ENCODE results near the gene ART3.
A peak's percentile ranks its signal among the peaks of the same experiment; 100 is the strongest.
"Not testable (repeated sequence)": the region's sequence is repeated elsewhere in the genome, so short reads cannot be mapped to it uniquely, and the experiment has no call there.

ART3 gene, protein sequence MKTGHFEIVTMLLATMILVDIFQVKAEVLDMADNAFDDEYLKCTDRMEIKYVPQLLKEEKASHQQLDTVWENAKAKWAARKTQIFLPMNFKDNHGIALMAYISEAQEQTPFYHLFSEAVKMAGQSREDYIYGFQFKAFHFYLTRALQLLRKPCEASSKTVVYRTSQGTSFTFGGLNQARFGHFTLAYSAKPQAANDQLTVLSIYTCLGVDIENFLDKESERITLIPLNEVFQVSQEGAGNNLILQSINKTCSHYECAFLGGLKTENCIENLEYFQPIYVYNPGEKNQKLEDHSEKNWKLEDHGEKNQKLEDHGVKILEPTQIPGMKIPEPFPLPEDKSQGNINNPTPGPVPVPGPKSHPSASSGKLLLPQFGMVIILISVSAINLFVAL

GRCh38 chr4:76074468-76074867 is at the start of gene ART3:
Gene ART3 (plus strand): TSS chr4:76074709. CDS start chr4:76075890, 1,181 bp downstream.
- DNase-seq: no peak

DNA sequence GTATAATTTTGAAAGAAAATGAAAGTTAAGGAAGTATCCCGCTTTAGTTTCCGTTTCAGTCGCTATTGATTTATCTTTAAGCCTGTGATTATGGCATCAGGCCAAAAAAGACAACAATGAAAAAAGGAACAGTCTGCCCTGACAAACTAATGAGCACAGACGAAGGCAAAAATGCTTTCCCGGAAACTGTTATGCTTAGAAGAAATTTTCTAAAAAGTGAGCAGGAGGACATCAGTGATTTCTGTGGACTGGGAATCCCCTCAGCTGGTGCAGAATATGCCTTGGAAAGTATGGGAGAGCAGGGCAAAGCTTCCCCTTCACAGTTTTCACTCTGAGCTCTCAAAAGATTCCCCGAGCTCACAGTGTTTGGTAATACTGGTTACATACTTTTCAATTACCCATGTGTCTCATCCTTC is 46.2 kb upstream of the ART3 start:
- peak; percentile 63 to 75 for DNase-seq

- DNase-seq: no peak
Observed at GRCh38 chr4:76029300-76029699, 45.2 kb upstream of the ART3 start.

DNA sequence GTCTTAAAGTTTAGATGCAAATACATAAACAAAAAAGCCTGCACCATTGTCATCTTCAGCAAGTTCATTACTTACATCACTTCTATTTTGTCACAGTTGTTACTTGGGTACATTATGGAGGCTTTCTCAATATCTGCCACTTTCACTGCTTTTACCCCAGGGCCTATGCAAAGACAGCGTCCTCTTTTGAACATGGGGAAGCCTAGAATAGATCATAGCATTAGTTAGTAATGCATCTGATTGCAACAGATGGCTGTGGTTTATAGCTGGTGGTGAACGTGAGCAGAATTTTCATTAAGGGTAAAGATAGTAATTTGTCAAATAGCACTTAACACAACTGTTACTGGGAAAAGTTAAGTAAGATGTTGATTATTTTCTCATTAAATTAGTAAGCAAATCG is 39.4 kb upstream of the ART3 start:
- DNase-seq: peak in 1 of 2 donors; percentile 26

DNA sequence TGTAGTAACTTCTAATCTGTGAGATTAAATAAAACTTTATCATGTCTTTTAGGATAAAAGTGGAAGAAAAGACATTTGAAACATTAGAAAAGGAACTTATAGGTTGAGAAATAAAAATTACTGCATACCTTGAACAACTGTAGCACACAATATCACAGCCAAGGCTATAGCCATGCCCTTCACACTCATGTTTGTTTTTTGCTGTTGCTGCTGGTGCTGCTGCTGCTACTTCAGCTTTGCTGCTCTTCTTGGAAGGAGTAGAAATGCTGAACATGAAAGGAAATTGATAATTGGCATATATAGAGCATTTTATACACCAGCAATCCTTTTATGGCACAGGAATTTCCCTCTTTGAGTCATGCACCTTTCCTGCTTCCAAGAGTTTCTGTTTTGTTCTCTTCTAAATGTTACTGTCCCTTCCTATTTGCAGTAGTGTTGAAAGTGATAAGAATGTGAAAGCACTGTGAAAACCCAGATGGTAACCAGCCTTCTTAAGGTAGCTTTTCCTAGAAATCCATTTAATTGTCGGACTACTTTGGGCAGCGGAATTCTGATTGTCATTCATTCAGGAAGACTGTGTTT is 38.6 kb upstream of the ART3 start, which contains the start of gene CXCL11:
CXCL11 (minus strand) TSS at position 272 of the 582 bp plus-strand sequence; CDS start at position 189, 83 bp downstream.
- no peak for DNase-seq

DNA sequence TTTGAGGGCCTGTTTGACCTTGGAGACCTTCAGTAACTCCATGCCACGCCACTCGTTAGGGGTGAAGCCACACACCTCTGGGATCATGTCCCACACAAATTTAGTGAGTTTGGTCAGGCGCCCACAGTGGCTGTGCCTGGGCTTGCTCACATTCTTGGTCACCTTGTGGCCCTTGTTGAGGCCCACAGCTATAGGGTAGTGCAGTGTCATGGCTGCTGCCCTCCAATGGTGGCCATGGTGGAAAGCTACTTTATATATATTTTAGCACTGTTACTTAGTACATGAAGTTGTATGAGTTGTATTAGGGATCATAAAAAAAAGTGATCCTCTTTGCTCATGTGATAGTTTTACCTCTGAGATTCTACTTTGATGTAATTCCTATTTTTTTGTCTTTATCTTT is 37.7 kb upstream of the ART3 start:
- no peak for DNase-seq

DNA sequence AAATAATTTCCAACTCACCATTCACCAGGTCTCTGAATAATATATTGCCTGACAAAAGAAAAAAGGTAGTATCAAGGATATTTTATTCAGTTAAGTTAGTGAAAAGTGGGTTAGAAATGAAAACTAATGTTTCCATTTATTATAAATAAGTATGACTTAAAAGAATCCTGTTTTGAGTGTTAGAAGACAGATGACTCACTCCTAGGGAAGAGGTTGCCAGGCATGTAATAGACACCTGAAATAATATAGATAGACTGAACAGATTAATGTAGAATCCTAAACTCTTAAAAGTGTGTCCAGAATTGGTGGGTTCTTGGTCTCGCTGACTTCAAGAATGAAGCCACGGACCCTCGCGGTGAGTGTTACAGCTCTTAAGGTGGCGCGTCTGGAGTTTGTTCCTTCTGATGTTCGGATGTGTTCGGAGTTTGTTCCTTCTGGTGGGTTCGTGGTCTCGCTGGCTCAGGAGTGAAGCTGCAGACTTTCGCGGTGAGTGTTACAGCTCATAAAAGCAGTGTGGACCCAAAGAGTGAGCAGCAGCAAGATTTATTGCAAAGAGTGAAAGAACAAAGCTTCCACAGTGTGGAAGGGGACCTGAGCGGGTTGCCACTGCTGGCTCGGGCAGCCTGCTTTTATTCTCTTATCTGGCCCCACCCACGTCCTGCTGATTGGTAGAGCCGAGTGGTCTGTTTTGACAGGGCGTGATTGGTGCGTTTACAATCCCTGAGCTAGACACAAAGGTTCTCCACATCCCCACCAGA is 32.1 kb upstream of the ART3 start:
- DNase-seq: peak in 1 of 2 donors; percentile 23

DNA sequence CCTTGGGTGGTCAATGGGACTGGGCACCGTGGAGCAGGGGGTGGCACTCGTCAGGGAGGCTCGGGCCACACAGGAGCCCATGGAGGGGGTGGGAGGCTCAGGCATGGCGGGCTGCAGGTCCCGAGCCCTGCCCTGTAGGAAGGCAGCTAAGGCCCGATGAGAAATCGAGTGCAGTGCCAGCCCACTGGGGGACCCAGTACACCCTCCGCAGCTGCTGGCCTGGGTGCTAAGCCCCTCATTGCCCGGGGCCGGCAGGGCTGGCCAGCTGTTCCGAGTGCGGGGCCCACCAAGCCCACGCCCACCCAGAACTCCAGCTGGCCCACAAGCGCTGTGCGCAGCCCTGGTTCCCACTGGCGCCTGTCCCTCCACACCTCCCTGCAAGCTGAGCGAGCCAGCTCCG is 31.2 kb upstream of the ART3 start:
- DNase-seq: not testable (repeated sequence)

GRCh38 chr4:76044686-76045085 is 29.8 kb upstream of the ART3 start:
- not testable (repeated sequence) for DNase-seq

DNA sequence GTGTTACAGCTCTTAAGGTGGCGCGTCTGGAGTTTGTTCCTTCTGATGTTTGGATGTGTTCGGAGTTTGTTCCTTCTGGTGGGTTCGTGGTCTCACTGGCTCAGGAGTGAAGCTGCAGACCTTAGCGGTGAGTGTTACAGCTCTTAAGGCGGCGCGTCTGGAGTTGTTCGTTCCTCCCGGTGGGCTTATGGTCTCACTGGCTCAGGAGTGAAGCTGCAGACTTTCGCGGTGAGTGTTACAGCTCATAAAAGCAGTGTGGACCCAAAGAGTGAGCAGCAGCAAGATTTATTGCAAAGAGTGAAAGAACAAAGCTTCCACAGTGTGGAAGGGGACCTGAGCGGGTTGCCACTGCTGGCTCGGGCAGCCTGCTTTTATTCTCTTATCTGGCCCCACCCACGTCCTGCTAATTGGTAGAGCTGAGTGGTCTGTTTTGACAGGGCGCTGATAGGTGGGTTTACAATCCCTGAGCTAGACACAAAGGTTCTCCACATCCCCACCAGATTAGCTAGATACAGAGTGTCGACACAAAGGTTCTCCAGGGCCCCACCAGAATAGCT is 24.6 kb upstream of the ART3 start:
- DNase-seq: not testable (repeated sequence)

DNA sequence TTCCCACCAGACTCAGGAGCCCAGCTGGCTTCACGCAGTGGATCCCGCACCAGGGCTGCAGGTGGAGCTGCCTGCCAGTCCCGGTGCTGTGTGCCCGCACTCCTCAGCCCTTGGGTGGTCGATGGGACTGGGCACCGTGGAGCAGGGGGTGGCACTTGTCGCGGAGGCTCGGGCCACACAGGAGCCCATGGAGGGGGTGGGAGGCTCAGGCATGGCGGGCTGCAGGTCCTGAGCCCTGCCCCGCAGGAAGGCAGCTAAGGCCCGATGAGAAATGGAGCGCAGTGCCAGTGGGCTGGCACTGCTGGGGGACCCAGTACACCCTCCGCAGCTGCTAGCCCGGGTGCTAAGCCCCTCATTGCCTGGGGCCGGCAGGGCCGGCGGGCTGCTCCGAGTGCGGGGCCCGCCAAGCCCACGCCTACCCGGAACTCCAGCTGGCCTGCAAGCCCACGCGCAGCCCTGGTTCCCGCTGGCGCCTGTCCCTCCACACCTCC is 23.9 kb upstream of the ART3 start:
- DNase-seq: not testable (repeated sequence)

DNA sequence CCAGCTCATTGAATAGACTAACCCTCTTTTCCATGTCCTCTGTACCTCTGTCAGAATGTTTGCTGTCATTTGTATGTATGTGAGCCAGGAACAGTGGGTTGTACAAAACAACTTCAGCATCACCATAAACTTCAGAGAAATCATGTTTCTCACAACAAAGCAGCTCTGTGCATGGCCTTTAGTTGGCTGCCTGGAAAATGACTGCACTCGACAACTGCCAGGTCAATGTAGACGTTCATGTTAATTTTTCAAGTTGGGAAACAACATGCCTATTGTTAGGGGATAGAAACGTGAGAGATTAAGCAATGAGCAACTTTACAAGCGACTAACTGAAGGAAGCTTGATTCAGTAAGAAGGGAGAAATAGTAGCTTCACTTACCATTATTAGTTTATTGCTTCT is 20.8 kb upstream of the ART3 start:
- no peak for DNase-seq

GRCh38 chr4:76055016-76055415 is 19.5 kb upstream of the ART3 start:
- DNase-seq: no peak

- DNase-seq: no peak
Observed at GRCh38 chr4:76055421-76055820, 19.1 kb upstream of the ART3 start.

DNA sequence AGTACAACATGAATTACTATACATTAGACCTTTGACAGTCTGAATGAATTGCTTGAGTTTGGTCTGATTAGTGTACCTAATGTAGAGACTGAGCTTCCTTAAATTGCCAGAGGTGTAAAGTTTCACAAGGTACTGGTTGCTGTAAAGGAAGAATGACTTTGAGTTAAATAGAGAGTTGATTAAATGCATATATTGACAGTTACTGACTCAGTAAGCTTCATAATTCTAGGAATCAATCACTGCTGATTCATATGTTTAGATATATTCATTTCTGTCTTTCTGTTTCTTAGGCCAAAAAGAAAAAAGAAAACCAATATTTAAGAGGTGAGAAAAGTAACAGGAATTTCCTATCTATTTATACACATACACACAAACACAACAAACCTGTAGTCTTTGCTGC is 16.2 kb upstream of the ART3 start:
- DNase-seq: no peak

- DNase-seq: no peak
Observed at GRCh38 chr4:76058888-76059426, 15.6 kb upstream of the ART3 start.

GRCh38 chr4:76059750-76060149 is 14.8 kb upstream of the ART3 start:
- peak in 1 of 2 donors; percentile 11 for DNase-seq

DNA sequence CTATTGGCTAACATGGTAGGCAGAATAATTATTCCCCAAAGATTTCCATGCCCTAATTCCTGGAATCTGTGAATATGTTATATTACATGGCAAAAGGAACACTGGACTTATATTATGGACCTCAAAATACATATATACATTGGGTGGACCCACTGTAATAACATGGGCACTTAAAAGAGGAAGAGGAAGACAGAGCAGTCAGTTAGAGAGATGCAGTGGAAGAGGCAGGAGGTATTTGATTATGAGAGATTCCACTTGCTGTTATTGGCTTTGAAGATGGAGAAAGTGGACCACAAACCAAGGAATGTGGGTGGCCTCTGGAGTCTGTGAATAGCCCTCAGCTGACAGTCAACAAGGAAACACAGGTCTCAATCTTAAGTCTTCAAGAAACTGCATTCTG is 14.0 kb upstream of the ART3 start:
- DNase-seq: no peak

DNA sequence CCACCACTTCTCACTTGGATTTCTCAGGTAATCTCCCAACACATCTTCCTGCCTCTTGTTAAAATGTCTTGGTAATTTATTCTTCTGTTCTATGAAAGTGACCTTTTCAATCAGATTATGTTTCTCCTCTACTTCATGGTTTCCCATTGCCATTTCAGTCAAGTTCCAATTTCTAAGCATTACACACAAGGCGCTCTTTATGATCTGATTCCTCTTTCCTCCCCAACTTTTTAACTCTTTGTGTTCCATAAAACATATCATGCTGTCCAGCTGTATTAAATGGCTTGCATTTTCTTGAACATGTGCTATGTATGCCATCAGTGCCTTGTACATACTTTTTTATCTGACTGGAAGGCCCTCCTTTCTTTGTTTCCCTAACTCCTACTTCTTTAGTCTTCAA is 13.1 kb upstream of the ART3 start:
- no peak for DNase-seq

- DNase-seq: no peak
Observed at GRCh38 chr4:76061982-76062381, 12.5 kb upstream of the ART3 start.

GRCh38 chr4:76066546-76066945 is 8.0 kb upstream of the ART3 start:
- DNase-seq: no peak

GRCh38 chr4:76067652-76068286 is 6.7 kb upstream of the ART3 start:
- DNase-seq: peak; percentile 69 to 78
